WTC11 (cell line): ENCODE measurements around the gene MDFIC. TPM values are rescaled to one million over a fixed set of nuclear protein-coding genes. Genes with fewer than 3 reads are reported as not detected.

Experiments
- ATAC-seq: fragments of 200-7000 bp; cut with Tn5 transposase; 2 replicates; pipeline ENCODE4 v1.10.0; 2021; ENCODE audit warnings: mild to moderate bottlenecking, moderate library complexity
- CTCF ChIA-PET: fragments of 300-600 bp; sonication (Branson Sonifier 250); formaldehyde crosslinking; loops from one replicate; lab custom pipeline; 2021; ENCODE audit warnings: antibody characterized with exemption; lab: Charles Lee
- POLR2A ChIA-PET: fragments of 350-600 bp; sonication (Branson Sonifier 250); formaldehyde crosslinking; loops from one replicate; lab custom pipeline; 2021; ENCODE audit warnings: antibody characterized with exemption; lab: Charles Lee
- DNase-seq: peaks from one replicate; pipeline ENCODE4 v3.0.0; 2021; ENCODE audit warnings: low spot score
- H3K27ac Mint-ChIP-seq: 2 replicates; pipeline ENCODE4 v1.8.0; 2021; ENCODE audit warnings: mixed read lengths
- H3K27me3 Mint-ChIP-seq: 2 replicates; pipeline ENCODE4 v1.8.0; 2021; ENCODE audit warnings: low read depth, mild to moderate bottlenecking, moderate library complexity, mixed read lengths
- H3K36me3 Mint-ChIP-seq: 2 replicates; pipeline ENCODE4 v1.8.0; 2021; ENCODE audit warnings: mixed read lengths
- H3K4me1 Mint-ChIP-seq: 2 replicates; pipeline ENCODE4 v1.8.0; 2022; ENCODE audit warnings: mixed read lengths
- H3K4me3 Mint-ChIP-seq: 2 replicates; pipeline ENCODE4 v1.8.0; 2021; ENCODE audit warnings: mild to moderate bottlenecking, moderate library complexity, mixed read lengths
- H3K9me3 Mint-ChIP-seq: 2 replicates; pipeline ENCODE4 v1.8.0; 2021; ENCODE audit warnings: mixed read lengths
- CDX4 ChIP-seq: fragments of 250-450 bp; sonication (Bioruptor Pico); IDR thresholded peaks from 2 replicates; pipeline ENCODE4 v1.9.0; 2021; ENCODE audit warnings: moderate library complexity, mild to moderate bottlenecking, inconsistent platforms, borderline replicate concordance
- E2F5 ChIP-seq: sonication (generic); formaldehyde crosslinking; IDR thresholded peaks from 2 replicates; pipeline ENCODE4 v1.8.1; 2022; ENCODE audit warnings: mild to moderate bottlenecking, moderate library complexity, missing genetic modification reagents
- HMGA2 ChIP-seq: fragments of 250-450 bp; sonication (Bioruptor Pico); IDR thresholded peaks from 2 replicates; pipeline ENCODE4 v1.4.0; 2021; ENCODE audit warnings: mild to moderate bottlenecking, moderate library complexity
- MLX ChIP-seq: sonication (generic); formaldehyde crosslinking; IDR thresholded peaks from 2 replicates; pipeline ENCODE4 v1.8.1; 2023; ENCODE audit warnings: mild to moderate bottlenecking, missing genetic modification reagents, moderate library complexity
- NFYB ChIP-seq: sonication (generic); formaldehyde crosslinking; conservative IDR thresholded peaks from 2 replicates; pipeline ENCODE4 v1.8.0; 2022; ENCODE audit warnings: low read depth, missing genetic modification reagents
- NR1H2 ChIP-seq: sonication (generic); formaldehyde crosslinking; IDR thresholded peaks from 2 replicates; pipeline ENCODE4 v1.9.0; 2021; ENCODE audit warnings: mild to moderate bottlenecking, moderate library complexity, missing genetic modification reagents
- OVOL2 ChIP-seq: fragments of 250-450 bp; sonication (Bioruptor Pico); IDR thresholded peaks from 2 replicates; pipeline ENCODE4 v1.9.0; 2021; ENCODE audit warnings: mild to moderate bottlenecking, borderline replicate concordance
- PRRX2 ChIP-seq: fragments of 250-450 bp; sonication (Bioruptor Pico); IDR thresholded peaks from 2 replicates; pipeline ENCODE4 v1.8.0; 2021; ENCODE audit warnings: mild to moderate bottlenecking
- RORB ChIP-seq: fragments of 250-450 bp; sonication (Bioruptor Pico); IDR thresholded peaks from 2 replicates; pipeline ENCODE4 v1.9.0; 2021; ENCODE audit warnings: mild to moderate bottlenecking
- SP1 ChIP-seq: sonication (generic); formaldehyde crosslinking; conservative IDR thresholded peaks from 2 replicates; pipeline ENCODE4 v1.8.1; 2022; ENCODE audit warnings: missing genetic modification reagents
- STAT6 ChIP-seq: sonication (generic); formaldehyde crosslinking; conservative IDR thresholded peaks from 2 replicates; pipeline ENCODE4 v1.8.1; 2023; ENCODE audit warnings: mild to moderate bottlenecking, low read depth, missing genetic modification reagents, moderate library complexity
- ZMAT4 ChIP-seq: fragments of 250-450 bp; sonication (Bioruptor Pico); IDR thresholded peaks from 2 replicates; pipeline ENCODE4 v1.9.0; 2021; ENCODE audit warnings: mild to moderate bottlenecking
- ZNF121 ChIP-seq: sonication (generic); formaldehyde crosslinking; IDR thresholded peaks from 2 replicates; pipeline ENCODE4 v1.8.0; 2023; ENCODE audit warnings: missing genetic modification reagents
- ZNF138 ChIP-seq: sonication (generic); formaldehyde crosslinking; conservative IDR thresholded peaks from 2 replicates; pipeline ENCODE4 v1.8.1; 2022; ENCODE audit warnings: mild to moderate bottlenecking, moderate library complexity, missing genetic modification reagents
- ZNF317 ChIP-seq: sonication (generic); formaldehyde crosslinking; IDR thresholded peaks from 2 replicates; pipeline ENCODE4 v1.8.1; 2023; ENCODE audit warnings: low read depth, mild to moderate bottlenecking, moderate library complexity, missing genetic modification reagents, borderline replicate concordance
- ZNF423 ChIP-seq: fragments of 250-450 bp; sonication (Bioruptor Pico); IDR thresholded peaks from 2 replicates; pipeline ENCODE4 v2.1.2; 2022; ENCODE audit warnings: mild to moderate bottlenecking, moderate library complexity
- ZNF512 ChIP-seq: sonication (generic); formaldehyde crosslinking; IDR thresholded peaks from 2 replicates; pipeline ENCODE4 v1.8.1; 2022; ENCODE audit warnings: missing genetic modification reagents, borderline replicate concordance
- ZNF532 ChIP-seq: fragments of 250-450 bp; sonication (Bioruptor Pico); IDR thresholded peaks from 2 replicates; pipeline ENCODE4 v1.9.0; 2021; ENCODE audit warnings: mild to moderate bottlenecking, borderline replicate concordance
- ZSCAN18 ChIP-seq: fragments of 250-450 bp; sonication (Bioruptor Pico); IDR thresholded peaks from 2 replicates; pipeline ENCODE4 v2.1.2; 2022; ENCODE audit warnings: mild to moderate bottlenecking, moderate library complexity
- total RNA-seq: library from RNA; stranded (reverse); gene quantifications from 3 replicates; pipeline ENCODE4 v1.2.3, GENCODE V29; 2021

The MDFIC gene
- total RNA-seq, 1 experiment from 2014 or later, result 8.4 TPM

GRCh38 chr7:115034515-115034914, 112.6 kb downstream of the MDFIC start:
- H3K9me3 Mint-ChIP-seq, result no peaks in the 10 kb centered on the region

GRCh38 chr7:115037128-115037802, 115.4 kb downstream of the MDFIC start:
- H3K36me3 Mint-ChIP-seq, result no peaks in the 10 kb centered on the region
- peaks cover 18% of the 10 kb centered on the region for H3K4me1 Mint-ChIP-seq
- H3K4me3 Mint-ChIP-seq, result no peak overlapping the region
- H3K27me3 Mint-ChIP-seq, result no peaks in the 10 kb centered on the region
- no peak overlapping the region for H3K27ac Mint-ChIP-seq
- ChIA-PET POLR2A (no interaction called here), CTCF (no interaction called here)
- DNase-seq, result no peak
- no peaks in the 10 kb centered on the region for H3K9me3 Mint-ChIP-seq
- ATAC-seq, result no peak
- TF ChIP-seq ZNF423 (no peak), ZMAT4 (CRISPR knock-in tag) (no peak), CDX4 (no peak), NFYB (CRISPR knock-in tag) (no peak), ZNF317 (CRISPR knock-in tag) (no peak), OVOL2 (no peak), ZNF532 (CRISPR knock-in tag) (no peak), STAT6 (CRISPR knock-in tag) (no peak), HMGA2 (CRISPR knock-in tag) (no peak), RORB (no peak), ZNF138 (CRISPR knock-in tag) (no peak)

More at GRCh38 chr7:115034515-115034914, 112.6 kb downstream of the MDFIC start:
- TF ChIP-seq NR1H2 (CRISPR knock-in tag) (no peak), ZNF512 (no peak), E2F5 (CRISPR knock-in tag) (no peak), ZSCAN18 (no peak), MLX (CRISPR knock-in tag) (no peak), PRRX2 (CRISPR knock-in tag) (no peak), ZNF121 (no peak), SP1 (CRISPR knock-in tag) (no peak)
- CTCF ChIA-PET, result no interaction called here
- POLR2A ChIA-PET, result no interaction called here
- Mint-ChIP-seq H3K27ac (no peak overlapping the region), H3K27me3 (no peaks in the 10 kb centered on the region), H3K4me1 (peaks cover 34% of the 10 kb centered on the region), H3K4me3 (no peak overlapping the region), H3K36me3 (no peaks in the 10 kb centered on the region)
- DNase-seq (no peak), ATAC-seq (peak; percentile 56; the same call in 1 of the 2 replicates)
